A673 (cell line): Measurements from ENCODE around the gene CAMK4. TPM values are rescaled to one million over a fixed set of nuclear protein-coding genes. Genes with fewer than 3 reads are reported as not detected.

Source experiments
- BruUV-seq: library from RNA; stranded (reverse); fragments of 400-500 nt; replicated peaks from 2 replicates; lab custom pipeline; 2021; lab: Mats Ljungman, UMichigan
- CTCF ChIA-PET: fragments of 300-600 bp; sonication (Branson Sonifier 250); formaldehyde crosslinking; loops from one replicate; lab custom pipeline; 2022; ENCODE audit warnings: antibody characterized with exemption; lab: Charles Lee
- POLR2A ChIA-PET: fragments of 300-600 bp; sonication (Branson Sonifier 250); formaldehyde crosslinking; loops from one replicate; lab custom pipeline; 2022; ENCODE audit warnings: antibody characterized with exemption; ENCODE audit not compliant: low non-redundant PET; lab: Charles Lee
- DNase-seq: peaks from one replicate; pipeline ENCODE4 v3.0.0-alpha.2; 2015; ENCODE audit warnings: low spot score
- H3K27ac ChIP-seq: fragments of 200-600 bp; sonication (generic); 2 replicates; pipeline ENCODE4 v1.5.1; 2016; ENCODE audit warnings: mixed run types, low read depth, mild to moderate bottlenecking, mixed read lengths, antibody characterized with exemption, low read length; ENCODE audit not compliant: poor library complexity, severe bottlenecking
- H3K27me3 ChIP-seq: fragments of 200-600 bp; sonication (generic); replicated peaks from 2 replicates; pipeline ENCODE4 v1.6.1; 2017; ENCODE audit warnings: mixed run types, low read depth, mild to moderate bottlenecking, mixed read lengths, antibody characterized with exemption, low read length; ENCODE audit not compliant: insufficient read depth, poor library complexity
- H3K36me3 ChIP-seq: fragments of 200-600 bp; sonication (generic); 2 replicates; pipeline ENCODE4 v1.6.1; 2016; ENCODE audit warnings: mixed run types, mild to moderate bottlenecking, mixed read lengths, antibody characterized with exemption, low read length; ENCODE audit not compliant: insufficient read depth, poor library complexity, severe bottlenecking
- H3K4me1 ChIP-seq: fragments of 200-600 bp; sonication (generic); 2 replicates; pipeline ENCODE4 v1.6.1; 2017; ENCODE audit warnings: mixed run types, mild to moderate bottlenecking, mixed read lengths, antibody characterized with exemption, low read length; ENCODE audit not compliant: insufficient read depth, poor library complexity, severe bottlenecking
- H3K4me3 ChIP-seq: fragments of 200-600 bp; sonication (generic); 2 replicates; pipeline ENCODE4 v1.5.1; 2016; ENCODE audit warnings: low read depth, mixed run types, mild to moderate bottlenecking, mixed read lengths, low read length; ENCODE audit not compliant: poor library complexity, severe bottlenecking
- H3K9me3 ChIP-seq: fragments of 200-600 bp; sonication (generic); 2 replicates; pipeline ENCODE4 v1.6.1; 2016; ENCODE audit warnings: mixed run types, low read depth, mild to moderate bottlenecking, mixed read lengths, antibody characterized with exemption, low read length; ENCODE audit not compliant: poor library complexity, severe bottlenecking
- EZH2 ChIP-seq: fragments of 200-600 bp; sonication (generic); IDR thresholded peaks from 2 replicates; pipeline ENCODE4 v1.6.1; 2017; ENCODE audit warnings: borderline replicate concordance, low read depth, mild to moderate bottlenecking, mixed read lengths, antibody characterized with exemption, low read length; ENCODE audit not compliant: poor library complexity, severe bottlenecking
- intact Hi-C: fragments of 100-400 bp; cut with micrococcal nuclease; formaldehyde crosslinking; loops from one replicate; pipeline ENCODE4 v1.10.0; 2022; ENCODE audit not compliant: unreplicated experiment
- total RNA-seq: library from RNA; stranded (reverse); gene quantifications from 2 replicates; pipeline ENCODE4 v1.2.3, GENCODE V29; 2021
- TF ChIP-seq, protein P1 (sequence below): fragments of 300-800, 200-600 bp; sonication (generic); conservative IDR thresholded peaks from 2 replicates; pipeline ENCODE4 v1.5.1; 2017; ENCODE audit warnings: low read depth, mild to moderate bottlenecking, antibody characterized with exemption, low read length, moderate library complexity, mixed read lengths

The CAMK4 gene
- total RNA-seq, 1 experiment from 2014 or later = 0.88 TPM

- H3K4me3 ChIP-seq = no peak overlapping the region
- BruUV-seq = no TSS peak
- DNase-seq = no peak
- no peak overlapping the region for H3K27ac ChIP-seq
- intact Hi-C loops = no loop called here
- H3K9me3 ChIP-seq = no peaks in the 10 kb centered on the region
- CTCF ChIA-PET = no interaction called here
- TF ChIP-seq EZH2 = no peak
- TF ChIP-seq, protein P1, sequence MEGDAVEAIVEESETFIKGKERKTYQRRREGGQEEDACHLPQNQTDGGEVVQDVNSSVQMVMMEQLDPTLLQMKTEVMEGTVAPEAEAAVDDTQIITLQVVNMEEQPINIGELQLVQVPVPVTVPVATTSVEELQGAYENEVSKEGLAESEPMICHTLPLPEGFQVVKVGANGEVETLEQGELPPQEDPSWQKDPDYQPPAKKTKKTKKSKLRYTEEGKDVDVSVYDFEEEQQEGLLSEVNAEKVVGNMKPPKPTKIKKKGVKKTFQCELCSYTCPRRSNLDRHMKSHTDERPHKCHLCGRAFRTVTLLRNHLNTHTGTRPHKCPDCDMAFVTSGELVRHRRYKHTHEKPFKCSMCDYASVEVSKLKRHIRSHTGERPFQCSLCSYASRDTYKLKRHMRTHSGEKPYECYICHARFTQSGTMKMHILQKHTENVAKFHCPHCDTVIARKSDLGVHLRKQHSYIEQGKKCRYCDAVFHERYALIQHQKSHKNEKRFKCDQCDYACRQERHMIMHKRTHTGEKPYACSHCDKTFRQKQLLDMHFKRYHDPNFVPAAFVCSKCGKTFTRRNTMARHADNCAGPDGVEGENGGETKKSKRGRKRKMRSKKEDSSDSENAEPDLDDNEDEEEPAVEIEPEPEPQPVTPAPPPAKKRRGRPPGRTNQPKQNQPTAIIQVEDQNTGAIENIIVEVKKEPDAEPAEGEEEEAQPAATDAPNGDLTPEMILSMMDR = no peak
- no peaks in the 10 kb centered on the region for H3K4me1 ChIP-seq
- POLR2A ChIA-PET = no interaction called here
- no peaks in the 10 kb centered on the region for H3K27me3 ChIP-seq
- no peaks in the 10 kb centered on the region for H3K36me3 ChIP-seq
These were observed 245.2 kb downstream of the CAMK4 start for GRCh38 chr5:111469293-111469896.

DNA sequence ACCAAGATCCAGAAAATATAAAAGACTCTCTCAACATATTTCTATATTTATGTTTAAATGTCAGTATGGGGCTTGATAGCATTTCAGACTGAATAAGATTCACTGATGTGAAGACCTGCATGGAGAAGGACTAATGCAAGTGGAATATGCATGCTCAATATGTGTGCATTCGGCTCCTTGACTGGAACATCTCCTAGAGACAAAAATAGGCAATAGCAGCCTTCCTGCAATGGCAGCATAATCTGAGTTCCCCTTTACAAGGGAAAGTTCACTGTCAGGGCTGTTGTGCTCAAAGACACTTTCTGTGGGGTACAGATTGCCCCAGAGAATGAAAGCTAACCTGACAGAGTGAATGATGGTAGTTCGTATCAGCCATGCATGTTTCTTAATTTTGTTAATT is 245.7 kb downstream of the CAMK4 start:
- no peaks in the 10 kb centered on the region for H3K27me3 ChIP-seq
- ChIA-PET CTCF (no interaction called here), POLR2A (no interaction called here)
- H3K27ac ChIP-seq = no peak overlapping the region
- no peaks in the 10 kb centered on the region for H3K4me1 ChIP-seq
- intact Hi-C loops = no loop called here
- TF ChIP-seq, protein P1 = no peak
- no peak for TF ChIP-seq EZH2
- H3K36me3 ChIP-seq = no peaks in the 10 kb centered on the region
- no peaks in the 10 kb centered on the region for H3K9me3 ChIP-seq
- no peak for DNase-seq
- no peak overlapping the region for H3K4me3 ChIP-seq
- no TSS peak for BruUV-seq

DNA sequence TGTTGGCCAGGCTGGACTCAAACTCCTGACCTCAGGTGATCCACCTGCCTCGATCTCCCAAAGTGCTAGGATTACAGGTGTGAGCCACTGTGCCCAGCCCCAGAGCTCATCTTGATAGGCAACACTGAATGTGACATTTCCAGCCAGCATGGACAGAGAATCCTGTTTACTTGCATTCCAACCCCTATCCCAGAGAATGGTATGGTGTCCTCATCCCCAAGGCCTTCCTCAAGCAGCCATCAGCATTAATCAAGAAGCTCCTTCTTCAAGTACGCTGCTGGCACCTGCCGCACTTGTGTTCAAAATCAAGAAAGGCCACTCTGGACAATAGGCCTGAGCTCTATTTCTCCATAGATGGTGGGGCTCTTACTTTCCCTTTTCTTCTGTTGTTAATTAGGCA is 247.9 kb downstream of the CAMK4 start:
- Histone ChIP-seq H3K4me3 (no peak overlapping the region), H3K4me1 (no peaks in the 10 kb centered on the region), H3K27me3 (no peaks in the 10 kb centered on the region), H3K27ac (no peak overlapping the region), H3K9me3 (no peaks in the 10 kb centered on the region), H3K36me3 (no peaks in the 10 kb centered on the region)
- ChIA-PET CTCF (no interaction called here), POLR2A (no interaction called here)
- DNase-seq = no peak
- BruUV-seq = no TSS peak
- no peak for TF ChIP-seq EZH2
- TF ChIP-seq, protein P1 = no peak
- intact Hi-C loops = no loop called here
